Peyer's patch (tissue), 4 donors: ENCODE data around the gene MGRN1.

ENCODE experiments used
- CTCF ChIP-seq, 6 experiments: fragments of 450-650 bp in 4 of 6; fragments of 200-600 bp in 2 of 6; sonication (generic) in 1 of 6; IDR thresholded peaks; one replicate each; pipeline ENCODE4 v1.5.1; 2017 to 2019; ENCODE audit warnings: antibody characterized with exemption in 6 of 6, mild to moderate bottlenecking in 3 of 6, moderate library complexity in 1 of 6
- POLR2A ChIP-seq, 2 donors: fragments of 450-650 bp; IDR thresholded peaks; one replicate each; pipeline ENCODE4 v1.5.1; 2017; ENCODE audit warnings: antibody characterized with exemption in 2 of 2, mild to moderate bottlenecking in 2 of 2, moderate library complexity in 2 of 2

GRCh38 chr16:4675864-4676786 is 51.5 kb downstream of the MGRN1 start:
- TF ChIP-seq CTCF (IDR thresholded peaks at IDR 0.05) (no peak), POLR2A (IDR thresholded peaks at IDR 0.05) (no peak)
